Mucosa of rectum (tissue), 2 donors: Measurements from ENCODE around the gene ZC3H8.

Experiments used
- H3K27ac ChIP-seq, 2 donors: one replicate each; pipeline ENCODE4 v1.7.0; 2013; ENCODE audit warnings: inconsistent platforms in 2 of 2, low read depth in 2 of 2, low read length in 2 of 2
- H3K27me3 ChIP-seq, 2 donors: one replicate each; pipeline ENCODE4 v1.7.0; 2013; ENCODE audit warnings: low read length in 2 of 2; ENCODE audit not compliant: control insufficient read depth in 2 of 2, insufficient read depth in 2 of 2
- H3K36me3 ChIP-seq, 2 donors: one replicate each; pipeline ENCODE4 v1.7.0; 2013; ENCODE audit warnings: low read length in 2 of 2; ENCODE audit not compliant: control insufficient read depth in 2 of 2, insufficient read depth in 2 of 2
- H3K4me1 ChIP-seq, 2 donors: one replicate each; pipeline ENCODE4 v1.7.0; 2013; ENCODE audit warnings: low read length in 2 of 2, mild to moderate bottlenecking in 1 of 2; ENCODE audit not compliant: control insufficient read depth in 2 of 2, insufficient read depth in 2 of 2
- H3K4me3 ChIP-seq, 2 donors: one replicate each; pipeline ENCODE4 v1.7.0; 2013; ENCODE audit warnings: low read length in 2 of 2
- H3K9ac ChIP-seq, 2 donors: one replicate each; pipeline ENCODE4 v1.7.0; 2013; ENCODE audit warnings: low read length in 2 of 2, low read depth in 1 of 2, mild to moderate bottlenecking in 1 of 2
- H3K9me3 ChIP-seq, 2 donors: one replicate each; pipeline ENCODE4 v1.7.0; 2013; ENCODE audit warnings: low read length in 2 of 2; ENCODE audit not compliant: control insufficient read depth in 2 of 2
- donor health status: healthy.
- donor health status: Normal muscosa, but diverticular disease.

Gene ZC3H8

GRCh38 chr2:112185131-112185530, 69.7 kb downstream of the ZC3H8 start:
- Histone ChIP-seq H3K9me3 (no peaks in the 10 kb centered on the region), H3K27me3 (peaks cover 4 to 7% of the 10 kb centered on the region in 2 donors), H3K36me3 (no peaks in the 10 kb centered on the region), H3K9ac (no peak overlapping the region), H3K4me1 (peaks cover 0 to 4% of the 10 kb centered on the region in 2 donors), H3K4me3 (no peak overlapping the region), H3K27ac (no peak overlapping the region)

- Histone ChIP-seq H3K36me3 (no peaks in the 10 kb centered on the region), H3K9ac (no peak overlapping the region), H3K27ac (no peak overlapping the region), H3K9me3 (no peaks in the 10 kb centered on the region), H3K27me3 (peaks cover 4 to 7% of the 10 kb centered on the region in 2 donors), H3K4me3 (no peak overlapping the region), H3K4me1 (peaks cover 0 to 4% of the 10 kb centered on the region in 2 donors)
Observed at GRCh38 chr2:112184121-112184520, 70.7 kb downstream of the ZC3H8 start.

- Histone ChIP-seq H3K27me3 (peaks cover 4 to 7% of the 10 kb centered on the region in 2 donors), H3K4me3 (no peak overlapping the region), H3K4me1 (peaks cover 0 to 4% of the 10 kb centered on the region in 2 donors), H3K9ac (no peak overlapping the region), H3K27ac (no peak overlapping the region), H3K9me3 (no peaks in the 10 kb centered on the region), H3K36me3 (no peaks in the 10 kb centered on the region)
Observed at GRCh38 chr2:112183327-112184025, 71.4 kb downstream of the ZC3H8 start.

GRCh38 chr2:112182581-112183034, 72.2 kb downstream of the ZC3H8 start:
- Histone ChIP-seq H3K27me3 (peaks cover 4 to 7% of the 10 kb centered on the region in 2 donors), H3K9ac (no peak overlapping the region), H3K27ac (no peak overlapping the region), H3K4me3 (peak overlapping the region in 1 of 2 donors; percentile 16), H3K36me3 (no peaks in the 10 kb centered on the region), H3K9me3 (no peaks in the 10 kb centered on the region), H3K4me1 (no peaks in the 10 kb centered on the region)

- Histone ChIP-seq H3K27me3 (peaks cover 4 to 7% of the 10 kb centered on the region in 2 donors), H3K9ac (peak overlapping the region; percentile 26 to 30), H3K4me1 (no peaks in the 10 kb centered on the region), H3K9me3 (no peaks in the 10 kb centered on the region), H3K4me3 (peak overlapping the region in 1 of 2 donors; percentile 3), H3K36me3 (no peaks in the 10 kb centered on the region), H3K27ac (no peak overlapping the region)
Observed at GRCh38 chr2:112181571-112182290, 73.1 kb downstream of the ZC3H8 start.

GRCh38 chr2:112175958-112176573, 78.8 kb downstream of the ZC3H8 start:
- H3K36me3 ChIP-seq = no peaks in the 10 kb centered on the region
- no peaks in the 10 kb centered on the region for H3K4me1 ChIP-seq
- no peak overlapping the region for H3K9ac ChIP-seq
- no peak overlapping the region for H3K27ac ChIP-seq
- H3K4me3 ChIP-seq = no peak overlapping the region
- H3K9me3 ChIP-seq = no peaks in the 10 kb centered on the region
- no peaks in the 10 kb centered on the region for H3K27me3 ChIP-seq

- Histone ChIP-seq H3K27ac (no peak overlapping the region), H3K9me3 (no peaks in the 10 kb centered on the region), H3K4me1 (no peaks in the 10 kb centered on the region), H3K27me3 (no peaks in the 10 kb centered on the region), H3K36me3 (no peaks in the 10 kb centered on the region), H3K9ac (no peak overlapping the region), H3K4me3 (no peak overlapping the region)
Observed at GRCh38 chr2:112175333-112175732, 79.5 kb downstream of the ZC3H8 start.

GRCh38 chr2:112174383-112174782, 80.5 kb downstream of the ZC3H8 start:
- H3K4me3 ChIP-seq = no peak overlapping the region
- H3K9ac ChIP-seq = no peak overlapping the region
- H3K27ac ChIP-seq = no peak overlapping the region
- no peaks in the 10 kb centered on the region for H3K27me3 ChIP-seq
- H3K9me3 ChIP-seq = no peaks in the 10 kb centered on the region
- no peaks in the 10 kb centered on the region for H3K36me3 ChIP-seq
- H3K4me1 ChIP-seq = no peaks in the 10 kb centered on the region

- Histone ChIP-seq H3K4me1 (no peaks in the 10 kb centered on the region), H3K27me3 (no peaks in the 10 kb centered on the region), H3K9ac (no peak overlapping the region), H3K9me3 (no peaks in the 10 kb centered on the region), H3K4me3 (no peak overlapping the region), H3K27ac (no peak overlapping the region), H3K36me3 (no peaks in the 10 kb centered on the region)
Observed at GRCh38 chr2:112173646-112174319, 81.1 kb downstream of the ZC3H8 start.

- no peaks in the 10 kb centered on the region for H3K27me3 ChIP-seq
- H3K36me3 ChIP-seq = no peaks in the 10 kb centered on the region
- no peaks in the 10 kb centered on the region for H3K9me3 ChIP-seq
- no peak overlapping the region for H3K9ac ChIP-seq
- no peak overlapping the region for H3K4me3 ChIP-seq
- H3K4me1 ChIP-seq = no peaks in the 10 kb centered on the region
- no peak overlapping the region for H3K27ac ChIP-seq
Observed at GRCh38 chr2:112170495-112170894, 84.3 kb downstream of the ZC3H8 start.
